GM23248 (cell line): ENCODE data around the gene GALNT10. TPM values are rescaled to one million over a fixed set of nuclear protein-coding genes. Genes with fewer than 3 reads are reported as not detected.
A peak's percentile ranks its signal among the peaks of the same experiment; 100 is the strongest.

Experiments
- DNase-seq: peaks from one replicate; pipeline ENCODE4 v3.0.0-alpha.2; 2015
- H2AFZ ChIP-seq: fragments of 200-600 bp; sonication (generic); 2 replicates; pipeline ENCODE4 v1.6.1; 2016; ENCODE audit warnings: antibody characterized with exemption
- H3F3A ChIP-seq: fragments of 200-600 bp; sonication (generic); 2 replicates; pipeline ENCODE4 v1.6.1; 2016; ENCODE audit warnings: mild to moderate bottlenecking, antibody characterized with exemption, mixed run types; ENCODE audit not compliant: insufficient read depth
- H3K27ac ChIP-seq: fragments of 200-600 bp; sonication (generic); 2 replicates; pipeline ENCODE4 v1.5.1; 2016; ENCODE audit warnings: mild to moderate bottlenecking
- H3K27me3 ChIP-seq: fragments of 200-600 bp; sonication (generic); replicated peaks from 2 replicates; pipeline ENCODE4 v1.6.1; 2016; ENCODE audit warnings: mild to moderate bottlenecking; ENCODE audit not compliant: insufficient read depth
- H3K36me3 ChIP-seq: fragments of 200-600 bp; sonication (generic); 2 replicates; pipeline ENCODE4 v1.6.1; 2016; ENCODE audit warnings: low read depth, mild to moderate bottlenecking
- H3K4me1 ChIP-seq: fragments of 200-600 bp; sonication (generic); 2 replicates; pipeline ENCODE4 v1.6.1; 2016; ENCODE audit warnings: mild to moderate bottlenecking; ENCODE audit not compliant: insufficient read depth
- H3K4me2 ChIP-seq: fragments of 200-600 bp; sonication (generic); one replicate; pipeline ENCODE4 v1.6.1; 2016; ENCODE audit warnings: mild to moderate bottlenecking; ENCODE audit not compliant: unreplicated experiment
- H3K4me3 ChIP-seq: fragments of 200-600 bp; sonication (generic); 2 replicates; pipeline ENCODE4 v1.5.1; 2016; ENCODE audit warnings: mild to moderate bottlenecking
- H3K79me2 ChIP-seq: fragments of 200-600 bp; sonication (generic); 2 replicates; pipeline ENCODE4 v1.6.1; 2016; ENCODE audit warnings: mild to moderate bottlenecking; ENCODE audit not compliant: insufficient read depth
- H3K9ac ChIP-seq: fragments of 200-600 bp; sonication (generic); 2 replicates; pipeline ENCODE4 v1.6.1; 2016; ENCODE audit warnings: mild to moderate bottlenecking
- H3K9me2 ChIP-seq: fragments of 200-600 bp; sonication (generic); 2 replicates; pipeline ENCODE4 v1.6.1; 2016; ENCODE audit warnings: mixed run types, mild to moderate bottlenecking, moderate library complexity; ENCODE audit not compliant: insufficient read depth
- H3K9me3 ChIP-seq: fragments of 200-600 bp; sonication (generic); one replicate; pipeline ENCODE4 v1.6.1; 2017; ENCODE audit warnings: low read depth
- H4K20me1 ChIP-seq: fragments of 200-600 bp; sonication (generic); 2 replicates; pipeline ENCODE4 v1.6.0; 2016; ENCODE audit not compliant: insufficient read depth
- EZH2 ChIP-seq: fragments of 200-600 bp; sonication (generic); IDR thresholded peaks from 2 replicates; pipeline ENCODE4 v1.6.1; 2018; ENCODE audit warnings: antibody characterized with exemption, mild to moderate bottlenecking; ENCODE audit not compliant: insufficient read depth, poor library complexity, severe bottlenecking
- EZH2phosphoT487 ChIP-seq: fragments of 200-600 bp; sonication (generic); IDR thresholded peaks from 2 replicates; pipeline ENCODE4 v1.6.1; 2018; ENCODE audit warnings: antibody characterized with exemption, moderate library complexity, mild to moderate bottlenecking, low read depth; ENCODE audit not compliant: insufficient read depth
- WGBS, 2 experiments: methylation state at CpG; one replicate each; pipeline ENCODE4 v1.1.6; 2015 to 2017; ENCODE audit warnings: low lambda C conversion rate in 2 of 2, low coverage in 1 of 2; ENCODE audit errors: missing lambda C conversion rate in 2 of 2; 5-methylcytosine and 5-hydroxymethylcytosine counted together
- in situ Hi-C: fragments of 300-500 bp; cut with MboI; formaldehyde crosslinking; loops from 2 replicates; pipeline ENCODE4 v1.15.0; 2020
- polyA plus RNA-seq: library from polyadenylated mRNA; unstranded; fragments of >200 nt; fragmentation: Nextera tagmentation; extraction: Ambion mirVana; gene quantifications from 2 replicates; pipeline ENCODE4 v1.2.1, GENCODE V29; 2016
- total RNA-seq: library from RNA; depleted of rRNA; stranded (reverse); fragments of >200 nt; shearing (Covaris generic); gene quantifications from 2 replicates; pipeline ENCODE4 v1.2.3, GENCODE V29; 2014

The GALNT10 gene
- total and polyA plus RNA-seq, 2 experiments from 2014 or later = 23.3 to 67.9 TPM

DNA sequence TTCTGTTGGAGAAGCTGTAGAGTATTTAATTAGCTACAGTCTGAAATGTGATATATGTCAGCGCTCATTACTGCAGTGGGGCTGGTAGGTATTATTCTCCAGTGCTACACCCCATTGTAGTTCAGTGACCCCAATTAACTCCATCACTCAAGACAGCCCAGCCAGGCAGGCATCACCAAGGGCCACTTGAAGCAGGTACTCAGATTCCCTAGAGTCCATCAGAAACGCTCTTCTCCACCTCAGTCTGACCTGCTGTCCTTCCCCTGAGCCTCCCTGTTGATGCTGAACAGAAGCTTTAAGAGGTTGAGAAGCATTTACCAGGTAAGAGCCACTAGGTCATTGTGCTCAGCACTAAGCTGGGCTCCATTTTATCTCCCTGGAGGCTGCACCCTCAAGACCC, 71.8 kb downstream of the GALNT10 start:
- Histone ChIP-seq H3K79me2 (peaks cover 82% of the 10 kb centered on the region), H2AFZ (no peak overlapping the region), H3K27me3 (no peaks in the 10 kb centered on the region), H3K36me3 (peaks cover 10% of the 10 kb centered on the region; the same call in 1 of the 2 replicates), H3K4me2 (no peak overlapping the region), H3F3A (peaks cover 16% of the 10 kb centered on the region), H3K27ac (no peak overlapping the region), H3K9me3 (no peaks in the 10 kb centered on the region), H4K20me1 (no peaks in the 10 kb centered on the region), H3K4me1 (peaks cover 20% of the 10 kb centered on the region), H3K4me3 (no peak overlapping the region), H3K9me2 (no peaks in the 10 kb centered on the region), H3K9ac (no peak overlapping the region)
- DNase-seq = no peak
- WGBS, 2 experiments = 100% methylated on average over 2 of the region's 2 CpGs
- TF ChIP-seq EZH2 (no peak), EZH2phosphoT487 (no peak)
- in situ Hi-C loops = no loop called here

DNA sequence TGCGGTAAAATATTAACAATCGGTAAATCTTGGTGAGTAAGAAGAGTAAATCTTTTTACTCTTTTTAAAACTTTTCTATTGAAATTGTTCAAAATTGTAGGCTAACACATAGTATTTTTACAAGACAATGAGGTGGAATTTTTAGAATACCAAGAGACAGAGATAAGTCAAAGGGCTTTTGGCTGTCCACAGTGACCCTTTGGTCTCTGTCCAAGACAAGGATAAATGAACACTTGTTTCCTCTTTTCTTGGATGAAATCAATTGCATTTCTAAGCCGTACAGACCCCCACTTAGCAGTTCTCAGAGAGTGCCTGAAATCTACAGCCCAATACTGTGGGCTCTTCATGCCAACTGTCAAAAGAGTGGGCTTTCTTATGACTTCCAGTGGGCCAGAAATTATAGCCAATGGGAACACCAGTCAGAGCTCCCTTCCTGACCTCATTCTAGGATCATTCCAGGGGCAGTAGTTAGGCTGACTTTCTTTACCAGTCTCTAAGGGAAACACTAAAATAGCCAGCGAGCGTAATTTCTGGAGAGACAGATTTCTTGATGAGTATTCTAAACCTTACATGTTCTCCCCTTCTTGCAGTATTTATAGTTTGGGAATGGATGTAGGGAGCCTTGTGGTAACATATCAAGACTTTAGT, 74.1 kb downstream of the GALNT10 start:
- Histone ChIP-seq H3K36me3 (peaks cover 10% of the 10 kb centered on the region; the same call in 1 of the 2 replicates), H3F3A (peaks cover 22% of the 10 kb centered on the region), H3K79me2 (peaks cover 69% of the 10 kb centered on the region), H3K9me3 (no peaks in the 10 kb centered on the region), H3K4me1 (peaks cover 29% of the 10 kb centered on the region), H3K9me2 (no peaks in the 10 kb centered on the region), H2AFZ (no peak overlapping the region), H3K4me2 (no peak overlapping the region), H4K20me1 (no peaks in the 10 kb centered on the region), H3K9ac (no peak overlapping the region), H3K4me3 (no peak overlapping the region), H3K27me3 (no peaks in the 10 kb centered on the region), H3K27ac (no peak overlapping the region)
- WGBS, 2 experiments = 98 to 99% methylated on average over 5 of the region's 5 CpGs
- DNase-seq = no peak
- in situ Hi-C loops = no loop called here
- no peak for TF ChIP-seq EZH2
- TF ChIP-seq EZH2phosphoT487 = no peak

DNA sequence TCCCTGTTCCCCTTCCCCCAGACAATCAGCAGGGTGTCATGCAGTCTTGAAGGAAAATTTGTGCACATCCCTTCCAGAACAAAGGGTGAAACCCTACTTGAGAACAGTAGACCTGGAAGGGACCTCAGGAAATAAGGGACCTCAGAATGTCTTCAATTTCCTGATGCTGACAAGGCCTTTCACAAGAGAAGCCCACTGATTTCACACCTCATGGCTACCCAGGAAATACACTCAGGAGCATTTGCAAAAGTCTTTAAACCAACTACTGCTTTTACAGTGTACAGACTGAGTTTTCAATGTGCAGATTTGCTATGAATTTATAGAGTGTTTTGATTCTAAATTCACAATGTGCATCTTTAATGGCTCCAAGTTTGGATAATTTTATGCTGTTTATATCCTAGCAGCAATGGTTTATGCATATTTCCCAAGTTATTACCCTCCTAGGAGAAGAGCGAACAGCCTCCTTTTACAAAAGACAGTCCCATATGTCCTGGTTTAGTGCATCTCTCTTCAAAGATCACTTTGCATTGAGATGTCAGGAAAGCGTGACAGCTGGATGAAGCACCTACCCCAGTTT, 74.8 kb downstream of the GALNT10 start:
- Histone ChIP-seq H3F3A (peaks cover 20% of the 10 kb centered on the region), H3K9me3 (no peaks in the 10 kb centered on the region), H3K4me1 (peaks cover 23% of the 10 kb centered on the region), H4K20me1 (no peaks in the 10 kb centered on the region), H3K9ac (no peak overlapping the region), H3K4me3 (no peak overlapping the region), H3K27me3 (no peaks in the 10 kb centered on the region), H3K79me2 (peaks cover 67% of the 10 kb centered on the region), H3K4me2 (no peak overlapping the region), H2AFZ (no peak overlapping the region), H3K9me2 (no peaks in the 10 kb centered on the region), H3K36me3 (peaks cover 10% of the 10 kb centered on the region; the same call in 1 of the 2 replicates), H3K27ac (no peak overlapping the region)
- WGBS, 2 experiments = 100% methylated on average over 2 of the region's 2 CpGs
- in situ Hi-C loops = no loop called here
- TF ChIP-seq EZH2 (no peak), EZH2phosphoT487 (no peak)
- DNase-seq = no peak

DNA sequence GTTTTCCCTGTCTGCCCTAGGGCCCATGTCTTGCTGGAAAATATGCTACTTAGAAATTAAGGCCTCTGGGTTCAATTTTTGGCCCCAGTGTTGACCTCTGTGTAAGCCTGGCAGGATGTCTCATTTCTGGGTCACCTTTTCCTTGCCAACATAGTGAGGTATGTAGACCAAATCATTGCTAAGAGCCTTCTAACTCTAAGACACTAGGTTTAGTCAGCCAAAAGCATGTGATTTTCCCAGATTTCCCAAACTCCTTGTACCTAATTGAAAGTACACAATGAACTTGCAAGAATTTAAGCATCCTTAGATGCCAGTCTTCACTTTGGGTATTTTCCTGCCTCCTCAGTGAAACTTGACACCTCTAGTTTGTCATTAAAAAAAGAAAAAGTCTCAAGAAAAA, 77.0 kb downstream of the GALNT10 start:
- TF ChIP-seq EZH2phosphoT487 (no peak), EZH2 (no peak)
- DNase-seq = peak; percentile 67
- Histone ChIP-seq H3K4me2 (peak overlapping the region; percentile 6), H3F3A (peaks cover 11% of the 10 kb centered on the region; the same call in 1 of the 2 replicates), H3K79me2 (peaks cover 63% of the 10 kb centered on the region), H3K4me1 (peaks cover 16% of the 10 kb centered on the region), H3K9me3 (no peaks in the 10 kb centered on the region), H3K36me3 (peaks cover 10% of the 10 kb centered on the region; the same call in 1 of the 2 replicates), H3K27me3 (no peaks in the 10 kb centered on the region), H3K4me3 (no peak overlapping the region), H3K9me2 (no peaks in the 10 kb centered on the region), H3K9ac (0 out of 2 replicates have a peak overlapping the region, but pooled peaks have one; percentile 6), H3K27ac (peak overlapping the region; percentile 53), H2AFZ (no peak overlapping the region), H4K20me1 (no peaks in the 10 kb centered on the region)
- in situ Hi-C loops = no loop called here
